BLaER1 (cell line): ENCODE data around the gene PMIS2.

Source experiments
- H3K27ac ChIP-seq: shearing (Covaris generic); formaldehyde crosslinking; 2 replicates; pipeline ENCODE4 v1.8.1; 2022
- H3K27me3 ChIP-seq: shearing (Covaris generic); formaldehyde crosslinking; 2 replicates; pipeline ENCODE4 v1.8.1; 2022
- H3K36me3 ChIP-seq: shearing (Covaris generic); formaldehyde crosslinking; 2 replicates; pipeline ENCODE4 v1.8.1; 2022
- H3K4me1 ChIP-seq: shearing (Covaris generic); formaldehyde crosslinking; 2 replicates; pipeline ENCODE4 v1.8.1; 2022
- H3K4me2 ChIP-seq: shearing (Covaris generic); formaldehyde crosslinking; 2 replicates; pipeline ENCODE4 v1.8.1; 2022
- H3K4me3 ChIP-seq: shearing (Covaris generic); formaldehyde crosslinking; 2 replicates; pipeline ENCODE4 v1.8.1; 2022
- H3K9ac ChIP-seq: shearing (Covaris generic); formaldehyde crosslinking; 2 replicates; pipeline ENCODE4 v1.8.1; 2022
- H3K9me3 ChIP-seq: shearing (Covaris generic); formaldehyde crosslinking; 2 replicates; pipeline ENCODE4 v1.8.1; 2022
- H4K20me1 ChIP-seq: shearing (Covaris generic); formaldehyde crosslinking; 2 replicates; pipeline ENCODE4 v1.8.1; 2022
- Cebpa-rat ChIP-seq: shearing (Covaris generic); IDR thresholded peaks from 2 replicates; pipeline ENCODE4 v1.8.1; 2022

Gene PMIS2

GRCh38 chr19:35562336-35562735 lies 23.6 kb upstream of the PMIS2 start:
- Histone ChIP-seq H3K27ac (no peak overlapping the region), H3K27me3 (no peaks in the 10 kb centered on the region), H3K4me2 (no peak overlapping the region), H4K20me1 (no peaks in the 10 kb centered on the region), H3K4me3 (no peak overlapping the region), H3K9ac (no peak overlapping the region), H3K36me3 (no peaks in the 10 kb centered on the region), H3K9me3 (no peaks in the 10 kb centered on the region), H3K4me1 (peaks cover 18% of the 10 kb centered on the region)
- no peak for TF ChIP-seq Cebpa-rat

GRCh38 chr19:35562776-35563175 lies 23.2 kb upstream of the PMIS2 start:
- TF ChIP-seq Cebpa-rat: no peak
- no peak overlapping the region for H3K27ac ChIP-seq
- no peaks in the 10 kb centered on the region for H3K36me3 ChIP-seq
- no peaks in the 10 kb centered on the region for H4K20me1 ChIP-seq
- H3K4me1 ChIP-seq: peaks cover 18% of the 10 kb centered on the region
- no peak overlapping the region for H3K9ac ChIP-seq
- no peak overlapping the region for H3K4me2 ChIP-seq
- no peaks in the 10 kb centered on the region for H3K9me3 ChIP-seq
- H3K4me3 ChIP-seq: no peak overlapping the region
- no peaks in the 10 kb centered on the region for H3K27me3 ChIP-seq

- H3K4me3 ChIP-seq: no peak within 1 kb of the TSS
- no peaks in the 10 kb centered on the region for H4K20me1 ChIP-seq
- H3K9ac ChIP-seq: no peak within 1 kb of the TSS
- no peaks in the 10 kb centered on the region for H3K9me3 ChIP-seq
- H3K4me2 ChIP-seq: no peak within 1 kb of the TSS
- no peak within 1 kb of the TSS for H3K27ac ChIP-seq
- no peak for TF ChIP-seq Cebpa-rat
- H3K36me3 ChIP-seq: no peaks in the 10 kb centered on the region
- H3K4me1 ChIP-seq: peaks cover 14% of the 10 kb centered on the region
- no peaks in the 10 kb centered on the region for H3K27me3 ChIP-seq
Measured at GRCh38 chr19:35563207-35563829, 22.7 kb upstream of the PMIS2 start, which contains the start of gene ATP4A. Gene ATP4A, minus strand, starts transcription at chr19:35563658. Its CDS starts 29 bp downstream, at chr19:35563629.

- H3K9me3 ChIP-seq: no peaks in the 10 kb centered on the region
- no peaks in the 10 kb centered on the region for H3K4me1 ChIP-seq
- no peaks in the 10 kb centered on the region for H3K36me3 ChIP-seq
- no peaks in the 10 kb centered on the region for H4K20me1 ChIP-seq
- H3K27me3 ChIP-seq: no peaks in the 10 kb centered on the region
- H3K27ac ChIP-seq: no peak overlapping the region
- no peak for TF ChIP-seq Cebpa-rat
- H3K4me2 ChIP-seq: no peak overlapping the region
- no peak overlapping the region for H3K4me3 ChIP-seq
- no peak overlapping the region for H3K9ac ChIP-seq
Measured at GRCh38 chr19:35565016-35565856, 20.7 kb upstream of the PMIS2 start.

- Histone ChIP-seq H3K4me3 (no peak overlapping the region), H3K27ac (no peak overlapping the region), H4K20me1 (no peaks in the 10 kb centered on the region), H3K27me3 (no peaks in the 10 kb centered on the region), H3K36me3 (no peaks in the 10 kb centered on the region), H3K4me1 (no peaks in the 10 kb centered on the region), H3K4me2 (no peak overlapping the region), H3K9me3 (no peaks in the 10 kb centered on the region), H3K9ac (no peak overlapping the region)
- peak; percentile 67 for TF ChIP-seq Cebpa-rat
Measured at GRCh38 chr19:35566738-35567137, 19.2 kb upstream of the PMIS2 start.

GRCh38 chr19:35569281-35569781 lies 16.6 kb upstream of the PMIS2 start:
- no peaks in the 10 kb centered on the region for H3K4me1 ChIP-seq
- no peak overlapping the region for H3K4me2 ChIP-seq
- no peaks in the 10 kb centered on the region for H3K27me3 ChIP-seq

GRCh38 chr19:35571406-35571965 lies 14.5 kb upstream of the PMIS2 start:
- no peak for TF ChIP-seq Cebpa-rat
- Histone ChIP-seq H3K4me3 (no peak overlapping the region), H4K20me1 (no peaks in the 10 kb centered on the region), H3K4me2 (no peak overlapping the region), H3K9me3 (peaks cover 17% of the 10 kb centered on the region), H3K9ac (no peak overlapping the region), H3K4me1 (no peaks in the 10 kb centered on the region), H3K27me3 (no peaks in the 10 kb centered on the region), H3K36me3 (no peaks in the 10 kb centered on the region), H3K27ac (no peak overlapping the region)

More at GRCh38 chr19:35569281-35569781, 16.6 kb upstream of the PMIS2 start:
- Histone ChIP-seq H3K4me3 (no peak overlapping the region), H3K27ac (no peak overlapping the region), H4K20me1 (no peaks in the 10 kb centered on the region), H3K9me3 (no peaks in the 10 kb centered on the region), H3K9ac (no peak overlapping the region), H3K36me3 (no peaks in the 10 kb centered on the region)
- TF ChIP-seq Cebpa-rat: no peak

GRCh38 chr19:35577918-35578317 lies 8.1 kb upstream of the PMIS2 start:
- H3K36me3 ChIP-seq: no peaks in the 10 kb centered on the region
- peaks cover 31% of the 10 kb centered on the region for H3K9me3 ChIP-seq
- H3K27me3 ChIP-seq: no peaks in the 10 kb centered on the region

GRCh38 chr19:35578707-35579106 lies 7.3 kb upstream of the PMIS2 start:
- H4K20me1 ChIP-seq: no peaks in the 10 kb centered on the region
- TF ChIP-seq Cebpa-rat: no peak
- peaks cover 31% of the 10 kb centered on the region for H3K9me3 ChIP-seq
- no peak overlapping the region for H3K27ac ChIP-seq
- H3K9ac ChIP-seq: no peak overlapping the region
- no peak overlapping the region for H3K4me3 ChIP-seq
- H3K4me1 ChIP-seq: 0 out of 2 replicates have a peak, but pooled peaks cover 4% of the 10 kb centered on the region
- H3K27me3 ChIP-seq: no peaks in the 10 kb centered on the region
- no peaks in the 10 kb centered on the region for H3K36me3 ChIP-seq
- no peak overlapping the region for H3K4me2 ChIP-seq

More at GRCh38 chr19:35577918-35578317, 8.1 kb upstream of the PMIS2 start:
- TF ChIP-seq Cebpa-rat: no peak
- H4K20me1 ChIP-seq: no peaks in the 10 kb centered on the region
- no peak overlapping the region for H3K9ac ChIP-seq
- no peak overlapping the region for H3K4me3 ChIP-seq
- 0 out of 2 replicates have a peak, but pooled peaks cover 4% of the 10 kb centered on the region for H3K4me1 ChIP-seq
- no peak overlapping the region for H3K4me2 ChIP-seq
- no peak overlapping the region for H3K27ac ChIP-seq

GRCh38 chr19:35582760-35583159 lies 3.2 kb upstream of the PMIS2 start:
- Histone ChIP-seq H3K27me3 (no peaks in the 10 kb centered on the region), H3K27ac (no peak overlapping the region), H3K9ac (no peak overlapping the region), H4K20me1 (no peaks in the 10 kb centered on the region), H3K9me3 (peaks cover 9% of the 10 kb centered on the region), H3K4me2 (no peak overlapping the region), H3K36me3 (no peaks in the 10 kb centered on the region), H3K4me3 (no peak overlapping the region), H3K4me1 (peaks cover 7% of the 10 kb centered on the region)
- TF ChIP-seq Cebpa-rat: no peak
